ENCODE results near the gene MVB12B. TPM values are rescaled to one million over a fixed set of nuclear protein-coding genes. Genes with fewer than 3 reads are reported as not detected.

MVB12B gene
- total RNA-seq, 1 donor from 2014 or later, result 6.7 TPM

- no peak for DNase-seq (ENCODE audit: low spot score)
Measured at GRCh38 chr9:126516561-126516935, 189.9 kb downstream of the MVB12B start.

GRCh38 chr9:126516936-126517832, 190.6 kb downstream of the MVB12B start:
- peak; percentile 98 for DNase-seq (ENCODE audit: low spot score)

- no peak for DNase-seq (ENCODE audit: low spot score)
Measured at GRCh38 chr9:126517833-126518356, 191.3 kb downstream of the MVB12B start.

- no peak for DNase-seq (ENCODE audit: low spot score)
Measured at GRCh38 chr9:126518763-126519162, 192.1 kb downstream of the MVB12B start.

- no peak for DNase-seq (ENCODE audit: low spot score)
Measured at GRCh38 chr9:126519660-126520420, 193.2 kb downstream of the MVB12B start.

GRCh38 chr9:126520453-126520852, 193.8 kb downstream of the MVB12B start:
- DNase-seq (ENCODE audit: low spot score), result no peak

- DNase-seq (ENCODE audit: low spot score), result peak; percentile 85
Measured at GRCh38 chr9:126521089-126521488, 194.5 kb downstream of the MVB12B start.

- no peak for DNase-seq (ENCODE audit: low spot score)
Measured at GRCh38 chr9:126521551-126521950, 194.9 kb downstream of the MVB12B start.

- no peak for DNase-seq (ENCODE audit: low spot score)
Measured at GRCh38 chr9:126521976-126522590, 195.5 kb downstream of the MVB12B start.

GRCh38 chr9:126522612-126523356, 196.2 kb downstream of the MVB12B start:
- peak; percentile 33 for DNase-seq (ENCODE audit: low spot score)

GRCh38 chr9:126523611-126524111, 197.0 kb downstream of the MVB12B start:
- DNase-seq (ENCODE audit: low spot score), result no peak

GRCh38 chr9:126524353-126525077, 197.9 kb downstream of the MVB12B start:
- DNase-seq (ENCODE audit: low spot score), result no peak

GRCh38 chr9:126526218-126527108, 199.8 kb downstream of the MVB12B start:
- DNase-seq (ENCODE audit: low spot score), result peak; percentile 47

GRCh38 chr9:126527109-126527825, 200.6 kb downstream of the MVB12B start:
- no peak for DNase-seq (ENCODE audit: low spot score)

GRCh38 chr9:126528111-126528510, 201.5 kb downstream of the MVB12B start:
- DNase-seq (ENCODE audit: low spot score), result peak; percentile 67

- no peak for DNase-seq (ENCODE audit: low spot score)
Measured at GRCh38 chr9:126528915-126529314, 202.3 kb downstream of the MVB12B start.

GRCh38 chr9:126531035-126531571, 204.5 kb downstream of the MVB12B start:
- peak; percentile 91 for DNase-seq (ENCODE audit: low spot score)

GRCh38 chr9:126531591-126531990, 205.0 kb downstream of the MVB12B start:
- peak; percentile 28 for DNase-seq (ENCODE audit: low spot score)
